Neural crest cell (in vitro differentiated cells): ENCODE data around the gene VPS37C. TPM values are rescaled to one million over a fixed set of nuclear protein-coding genes. Genes with fewer than 3 reads are reported as not detected.
"Not testable (repeated sequence)": the region's sequence is repeated elsewhere in the genome, so short reads cannot be mapped to it uniquely, and the experiment has no call there.

Experiments used
- DNase-seq: peaks from one replicate; pipeline ENCODE4 v3.0.0; 2021; ENCODE audit warnings: low read depth, mixed read lengths, low spot score
- H3K27ac Mint-ChIP-seq: one replicate; pipeline ENCODE4 v1.8.0; 2021; ENCODE audit warnings: mild to moderate bottlenecking, mixed read lengths; ENCODE audit not compliant: unreplicated experiment
- H3K27me3 Mint-ChIP-seq: 2 replicates; pipeline ENCODE4 v1.8.0; 2021; ENCODE audit warnings: low read depth, mild to moderate bottlenecking, mixed read lengths
- H3K36me3 Mint-ChIP-seq: 2 replicates; pipeline ENCODE4 v1.8.0; 2021; ENCODE audit warnings: low read depth, mild to moderate bottlenecking, mixed read lengths
- H3K4me1 Mint-ChIP-seq: 2 replicates; pipeline ENCODE4 v1.8.0; 2021; ENCODE audit warnings: mixed read lengths
- H3K4me3 Mint-ChIP-seq: one replicate; pipeline ENCODE4 v1.8.0; 2021; ENCODE audit warnings: mild to moderate bottlenecking, mixed read lengths
- H3K9me3 Mint-ChIP-seq: 2 replicates; pipeline ENCODE4 v1.8.0; 2021; ENCODE audit warnings: mixed read lengths
- CTCF ChIP-seq: fragments of 200-600 bp; sonication (generic); conservative IDR thresholded peaks from 2 replicates; pipeline ENCODE4 v1.5.0; 2021; ENCODE audit warnings: antibody characterized with exemption, mild to moderate bottlenecking
- total RNA-seq: library from RNA; stranded (reverse); gene quantifications from 2 replicates; pipeline ENCODE4 v1.2.1, GENCODE V29; 2021

Gene VPS37C
- total RNA-seq, 1 donor from 2014 or later = 25.8 TPM

DNA sequence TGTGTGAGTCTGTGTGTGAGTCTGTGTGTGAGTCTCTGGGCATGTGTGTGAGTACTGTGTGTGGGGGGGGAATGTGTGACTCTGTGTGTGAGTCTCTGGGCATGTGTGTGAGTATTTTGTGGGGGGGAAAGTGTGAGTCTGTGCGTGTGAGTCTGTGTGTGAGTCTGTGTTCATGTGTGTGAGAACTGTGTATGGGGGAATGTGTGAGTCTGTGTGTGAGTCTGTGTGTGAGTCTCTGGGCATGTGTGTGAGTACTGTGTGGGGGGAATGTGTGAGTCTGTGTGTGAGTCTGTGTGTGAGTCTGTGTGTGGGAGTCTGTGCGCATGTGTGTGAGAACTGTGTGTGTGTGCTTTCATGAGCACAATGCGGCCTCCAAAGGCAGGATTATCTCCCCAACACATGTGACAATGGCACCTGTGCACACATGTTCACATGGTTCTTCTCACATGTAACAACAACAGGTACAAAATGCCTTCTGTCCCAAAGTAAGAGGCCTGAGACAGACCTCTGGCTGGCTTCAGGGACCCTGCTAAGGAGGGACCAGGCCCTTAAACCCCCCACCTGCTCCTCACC is 57.3 kb downstream of the VPS37C start:
- H3K4me1 Mint-ChIP-seq = no peaks in the 10 kb centered on the region
- H3K36me3 Mint-ChIP-seq = no peaks in the 10 kb centered on the region
- no peak overlapping the region for H3K27ac Mint-ChIP-seq
- TF ChIP-seq CTCF = no peak
- no peaks in the 10 kb centered on the region for H3K9me3 Mint-ChIP-seq
- H3K27me3 Mint-ChIP-seq = no peaks in the 10 kb centered on the region
- no peak overlapping the region for H3K4me3 Mint-ChIP-seq
- no peak for DNase-seq

- no peaks in the 10 kb centered on the region for H3K36me3 Mint-ChIP-seq
- no peaks in the 10 kb centered on the region for H3K4me1 Mint-ChIP-seq
- no peaks in the 10 kb centered on the region for H3K9me3 Mint-ChIP-seq
- H3K27ac Mint-ChIP-seq = peak overlapping the region; percentile 61
- no peaks in the 10 kb centered on the region for H3K27me3 Mint-ChIP-seq
- TF ChIP-seq CTCF = no peak
- no peak for DNase-seq
- H3K4me3 Mint-ChIP-seq = no peak overlapping the region
Measured at GRCh38 chr11:61102667-61103571, 58.3 kb downstream of the VPS37C start.

DNA sequence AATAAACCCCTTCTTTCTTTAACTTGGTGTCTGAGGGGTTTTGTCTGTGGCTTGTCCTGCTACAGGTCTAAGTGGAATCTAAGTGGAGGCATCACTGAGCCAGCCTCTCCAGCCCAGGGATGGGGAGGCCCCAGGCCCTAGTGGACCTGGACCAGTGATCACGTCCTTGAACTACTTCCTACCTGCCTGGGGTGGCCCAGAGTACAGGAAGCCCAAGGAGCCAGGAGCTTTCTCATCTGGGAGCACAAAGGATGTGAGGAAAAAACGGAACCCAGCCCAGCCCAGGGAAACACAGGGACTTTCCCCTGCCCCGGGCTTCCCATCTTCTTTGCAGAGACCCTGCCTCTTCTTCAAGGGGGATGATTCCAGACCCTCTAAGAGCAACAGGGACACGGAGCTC is 62.4 kb downstream of the VPS37C start:
- Mint-ChIP-seq H3K27ac (no peak overlapping the region), H3K27me3 (no peaks in the 10 kb centered on the region), H3K9me3 (peaks cover 7% of the 10 kb centered on the region), H3K36me3 (no peaks in the 10 kb centered on the region), H3K4me1 (no peaks in the 10 kb centered on the region), H3K4me3 (no peak overlapping the region)
- no peak for TF ChIP-seq CTCF
- DNase-seq = no peak

- not testable (repeated sequence) for H3K27me3 Mint-ChIP-seq, DNase-seq, H3K36me3 Mint-ChIP-seq, H3K4me1 Mint-ChIP-seq, H3K9me3 Mint-ChIP-seq, H3K27ac Mint-ChIP-seq, H3K4me3 Mint-ChIP-seq
Measured at GRCh38 chr11:61098261-61098660, 63.0 kb downstream of the VPS37C start.

DNA sequence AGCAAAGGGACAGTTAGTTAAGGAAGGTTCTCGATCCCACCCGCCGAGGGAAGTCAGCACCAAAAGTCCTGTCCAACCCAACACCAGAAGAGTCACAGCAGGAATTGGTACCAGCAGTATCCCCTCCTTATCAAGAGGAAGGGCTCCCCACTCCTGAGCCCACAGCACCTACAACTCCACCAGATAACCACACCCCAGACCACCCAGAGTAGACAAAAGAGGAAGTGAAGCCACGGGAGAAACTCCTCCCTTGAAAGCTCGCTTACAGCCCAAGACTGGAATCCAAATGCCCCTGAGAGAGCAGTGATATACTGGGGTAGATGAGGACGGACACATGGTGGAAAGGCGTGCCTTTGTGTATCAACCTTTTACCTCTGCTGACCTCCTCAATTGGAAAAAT is 66.2 kb downstream of the VPS37C start:
- no peak for TF ChIP-seq CTCF
- H3K27ac Mint-ChIP-seq = no peak overlapping the region
- no peaks in the 10 kb centered on the region for H3K36me3 Mint-ChIP-seq
- no peaks in the 10 kb centered on the region for H3K27me3 Mint-ChIP-seq
- H3K4me1 Mint-ChIP-seq = peaks cover 3% of the 10 kb centered on the region
- H3K9me3 Mint-ChIP-seq = peaks cover 7% of the 10 kb centered on the region
- no peak overlapping the region for H3K4me3 Mint-ChIP-seq
- DNase-seq = no peak

- not testable (repeated sequence) for H3K27me3 Mint-ChIP-seq, H3K4me1 Mint-ChIP-seq, DNase-seq, H3K27ac Mint-ChIP-seq, H3K4me3 Mint-ChIP-seq, H3K9me3 Mint-ChIP-seq, H3K36me3 Mint-ChIP-seq
Measured at GRCh38 chr11:61094167-61094566, 67.1 kb downstream of the VPS37C start.
